IPS DF 19.7 (cell line): ENCODE measurements around the gene FCHSD2.
"Not testable (repeated sequence)": the region's sequence is repeated elsewhere in the genome, so short reads cannot be mapped to it uniquely, and the experiment has no call there.

Source experiments
- DNase-seq: peaks from one replicate; pipeline ENCODE4 v3.0.0-alpha.2; 2013; ENCODE audit warnings: low read depth, low spot score

The FCHSD2 gene

DNA sequence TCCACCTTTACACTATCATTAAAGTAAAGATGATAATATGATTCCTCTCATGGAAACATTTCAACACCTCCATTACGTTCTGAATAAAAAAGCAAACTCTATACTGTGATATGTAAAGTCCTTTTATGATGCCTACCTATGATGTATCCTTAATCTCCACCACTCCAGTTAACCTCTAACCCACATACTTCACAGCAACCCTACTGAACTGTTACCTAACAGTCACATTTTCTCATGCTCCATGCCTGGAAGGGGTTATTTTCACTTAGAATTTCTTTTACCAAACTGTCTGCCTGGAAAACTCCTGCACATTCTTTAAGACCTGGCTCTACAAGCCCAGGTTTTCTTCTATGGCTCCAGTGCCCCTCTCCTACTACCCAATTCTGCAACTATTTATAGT lies 129.1 kb downstream of the FCHSD2 start:
- DNase-seq, result no peak

DNA sequence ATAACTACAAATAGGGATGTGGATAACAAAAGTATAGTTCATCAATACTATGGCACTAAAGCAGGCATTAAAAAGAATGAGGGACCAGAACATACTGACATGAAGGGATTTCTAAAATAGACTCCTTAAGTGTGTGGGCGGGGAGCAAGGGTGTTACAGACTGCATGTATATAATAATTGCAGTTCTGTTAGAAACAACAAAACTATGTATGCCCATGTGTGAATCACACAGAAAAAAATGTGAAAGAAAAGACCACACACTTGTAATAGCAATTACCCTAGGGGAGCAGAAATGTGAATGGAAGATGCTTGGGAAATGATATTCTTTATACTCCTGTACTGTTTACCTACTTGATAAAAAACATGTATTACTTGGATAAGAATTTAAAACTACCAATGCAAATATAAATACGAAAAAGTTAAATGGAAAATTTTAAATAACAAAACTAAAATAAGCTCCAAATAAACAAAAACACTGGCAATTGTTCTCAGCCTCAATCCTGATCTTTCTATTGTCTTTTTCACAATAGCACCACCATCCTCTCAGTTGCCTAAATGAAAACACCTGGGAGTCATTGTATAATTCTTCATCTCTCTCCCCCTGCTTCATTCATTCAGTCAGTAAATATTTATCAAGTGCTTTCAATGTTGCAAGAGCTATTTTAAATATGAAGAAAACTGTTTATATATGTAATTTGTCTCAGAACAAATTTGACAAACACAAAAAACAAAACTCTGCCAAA lies 129.8 kb downstream of the FCHSD2 start:
- no peak for DNase-seq

DNA sequence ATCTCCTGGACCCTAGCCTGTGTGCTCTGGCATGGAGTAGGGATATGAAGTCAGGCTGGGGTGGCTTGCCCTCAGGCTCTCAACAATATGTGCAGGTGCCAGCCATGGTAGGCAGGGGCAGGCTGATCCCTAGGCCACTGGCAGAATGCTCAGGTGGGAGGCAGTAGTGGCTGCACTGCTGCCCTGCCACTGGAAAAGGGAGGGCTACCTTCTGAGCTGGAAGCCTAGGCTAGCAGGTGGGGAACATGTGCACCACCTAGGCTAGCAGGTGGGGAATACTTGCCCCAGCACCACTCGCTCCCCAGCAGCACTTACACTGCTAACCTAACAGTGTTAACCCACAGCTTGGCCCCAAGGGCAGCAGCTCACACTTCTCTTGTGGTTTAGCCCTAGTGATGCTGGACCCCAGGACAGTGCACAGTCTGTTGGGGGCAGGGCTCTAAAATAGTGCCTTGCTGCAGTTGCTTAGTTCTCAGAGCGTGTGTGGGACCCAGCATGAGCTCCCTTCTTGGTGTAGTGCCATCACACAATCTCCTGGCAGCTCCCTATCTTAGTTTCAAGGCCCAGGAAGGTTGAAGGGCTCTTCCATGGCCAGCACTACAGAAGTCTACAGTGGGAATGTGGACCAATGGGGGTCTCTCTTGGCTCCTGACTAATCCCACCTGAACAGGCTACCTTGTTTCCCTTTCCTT lies 130.8 kb downstream of the FCHSD2 start:
- DNase-seq, result no peak

DNA sequence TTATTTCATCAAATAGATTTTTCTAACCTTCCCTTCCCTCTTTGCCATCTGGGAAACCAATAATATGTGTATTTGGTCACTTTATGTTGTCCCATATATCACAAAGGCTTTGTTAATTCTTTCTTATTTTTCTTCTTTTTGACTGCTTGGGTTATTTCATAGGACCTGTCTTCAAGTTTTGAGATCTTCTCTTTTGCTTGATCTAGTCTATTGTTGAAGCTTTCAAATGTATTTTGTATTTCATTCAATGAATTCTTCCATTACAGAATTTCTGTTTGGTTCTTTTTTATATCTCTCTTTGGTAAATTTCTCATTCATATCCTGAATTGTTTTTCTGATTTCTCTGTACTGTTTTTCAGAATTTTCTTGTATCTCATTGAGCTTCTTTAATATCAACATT lies 132.1 kb downstream of the FCHSD2 start:
- no peak for DNase-seq

DNA sequence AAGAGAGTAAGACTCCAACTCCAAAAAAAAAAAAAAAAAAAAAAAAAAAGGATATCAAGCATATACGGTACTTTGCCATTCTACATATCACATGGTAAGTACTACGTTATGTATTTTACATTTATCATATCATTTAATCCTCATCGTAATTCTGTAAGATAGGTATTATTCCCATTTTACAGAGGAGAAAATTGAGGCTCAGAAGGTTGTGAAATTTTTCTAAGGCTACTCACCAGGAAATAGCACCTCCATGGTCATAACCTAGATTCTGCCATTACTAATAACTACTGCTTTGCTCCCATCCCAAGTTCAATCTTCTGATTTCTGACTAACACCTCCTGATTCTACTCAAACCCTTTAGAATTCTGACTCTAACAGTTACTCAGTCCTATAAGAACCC lies 138.0 kb downstream of the FCHSD2 start:
- DNase-seq, result no peak

DNA sequence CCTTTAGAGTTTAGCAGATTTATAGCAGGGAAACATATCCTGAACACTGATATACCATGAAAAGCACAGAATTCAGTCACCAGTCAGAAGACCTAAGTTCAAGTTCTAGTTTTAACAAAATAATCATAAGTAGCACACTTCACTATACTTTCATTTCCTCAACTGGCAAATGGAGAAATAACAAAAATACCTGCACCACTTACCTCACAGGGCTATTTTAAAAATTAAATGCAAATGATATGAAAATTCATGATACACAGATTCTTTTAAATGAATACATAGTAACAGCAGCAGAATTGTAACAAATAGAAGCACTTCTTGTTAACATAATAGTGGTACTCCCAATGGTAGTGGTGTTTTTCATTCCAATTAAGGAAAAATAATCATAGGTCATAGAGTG lies 139.0 kb downstream of the FCHSD2 start:
- no peak for DNase-seq

DNA sequence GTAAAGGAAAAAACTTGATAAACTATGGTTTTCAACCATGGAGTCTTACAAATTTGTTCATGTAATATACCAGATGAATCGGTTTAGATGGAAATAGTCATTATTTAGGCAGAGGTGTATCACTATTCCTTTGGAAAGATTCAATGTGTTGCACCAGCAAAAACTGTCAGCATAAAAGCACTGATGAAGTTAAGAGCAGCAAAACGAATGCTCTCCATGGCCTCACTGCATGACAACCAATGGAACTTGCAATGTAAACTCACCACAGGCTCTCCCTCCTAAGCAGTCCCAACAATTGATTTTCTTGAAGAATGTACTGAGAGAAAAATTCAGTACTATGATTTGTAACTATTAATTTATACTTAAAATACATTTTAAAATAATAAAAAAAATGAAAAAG lies 139.9 kb downstream of the FCHSD2 start:
- no peak for DNase-seq

DNA sequence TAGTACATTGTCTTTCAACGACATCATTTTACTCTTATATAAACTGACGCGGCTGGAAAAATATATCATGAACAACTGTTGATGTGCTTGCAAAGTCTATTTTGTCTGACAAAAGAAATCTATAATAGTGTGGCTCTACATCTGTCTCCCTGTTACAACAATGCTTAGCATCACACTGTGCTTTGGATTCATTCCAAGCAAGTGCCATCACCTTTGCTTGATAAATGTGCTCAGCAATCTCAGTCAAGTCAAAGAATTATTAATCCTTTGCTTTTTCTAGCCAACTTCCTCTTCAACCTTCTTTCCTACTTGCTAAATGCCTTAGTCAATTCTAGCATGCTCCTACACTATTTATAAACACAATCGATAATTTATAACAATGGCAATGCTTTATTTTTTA lies 140.5 kb downstream of the FCHSD2 start:
- no peak for DNase-seq

DNA sequence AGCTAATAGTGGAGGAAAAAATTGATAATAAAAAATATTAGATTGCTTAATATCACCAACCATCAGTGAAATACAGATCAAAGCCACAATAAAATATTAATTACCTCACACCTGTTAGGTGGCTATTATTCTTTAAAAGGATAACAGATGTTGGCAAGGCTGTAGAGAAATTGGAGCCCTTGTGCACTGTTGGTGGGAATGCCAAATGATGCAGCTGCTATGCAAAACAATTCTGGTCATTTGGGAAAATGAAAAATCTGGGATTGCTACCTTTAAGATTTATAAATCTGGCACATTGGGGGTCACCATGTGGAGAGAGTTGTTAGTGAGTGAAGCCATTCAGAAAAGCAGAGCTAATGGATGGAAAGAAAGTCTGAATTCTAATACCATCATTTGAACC lies 143.4 kb downstream of the FCHSD2 start:
- no peak for DNase-seq

DNA sequence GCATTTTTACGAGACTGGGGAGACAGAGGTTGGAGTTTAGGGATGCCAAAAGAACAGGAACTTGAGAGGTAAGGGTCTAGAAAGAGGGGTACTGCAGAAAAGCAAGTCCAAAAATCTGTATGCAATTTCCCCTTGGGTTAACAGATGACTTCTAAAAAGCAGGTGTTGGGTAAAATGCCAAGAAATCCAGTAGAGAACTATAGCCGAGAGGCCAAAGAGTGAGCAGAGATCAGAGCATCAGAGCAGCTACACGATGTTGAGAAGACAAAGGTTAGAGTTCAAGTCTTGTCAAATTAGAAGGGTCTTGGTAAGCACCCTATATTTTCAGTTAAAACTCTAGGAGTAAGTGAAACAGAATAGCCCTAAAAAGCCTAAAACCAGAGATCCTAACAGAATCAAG lies 145.2 kb downstream of the FCHSD2 start:
- DNase-seq, result no peak

DNA sequence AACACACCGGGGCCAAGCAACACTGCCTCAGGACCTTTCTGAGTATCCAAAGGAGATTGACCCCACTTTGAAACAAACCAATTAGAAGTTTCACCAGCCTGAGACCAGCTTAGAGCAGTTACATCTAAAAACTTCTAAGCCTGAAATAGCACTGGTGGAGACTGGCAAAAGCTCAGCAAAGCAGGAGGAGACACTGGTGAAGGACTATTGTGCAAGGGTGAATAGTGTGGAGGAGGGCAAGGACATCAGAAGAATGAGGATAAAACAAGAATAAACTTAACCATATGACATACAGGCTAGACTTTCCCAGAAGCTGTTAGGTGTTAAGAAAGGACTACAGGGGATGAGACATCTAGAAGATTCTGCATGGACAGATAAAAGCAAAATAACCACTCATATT lies 152.4 kb downstream of the FCHSD2 start:
- no peak for DNase-seq

DNA sequence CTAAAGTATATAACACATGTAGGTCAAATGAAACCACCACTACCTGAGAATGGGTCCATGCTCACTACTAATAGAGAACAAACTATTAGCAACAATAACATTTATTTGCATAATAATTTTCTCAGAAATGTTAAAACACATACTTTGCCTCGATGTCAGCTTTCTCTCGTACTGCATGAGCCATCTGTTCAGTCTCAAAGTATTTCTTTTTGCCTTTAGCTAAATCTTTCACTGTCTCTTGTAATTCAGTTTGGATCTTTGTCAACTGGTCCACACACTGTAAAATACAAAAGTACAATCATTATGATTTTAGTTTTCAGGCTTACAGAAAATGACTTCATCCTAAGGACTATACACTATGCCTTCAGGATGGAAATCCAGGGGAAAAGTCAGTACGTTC lies 153.3 kb downstream of the FCHSD2 start:
- DNase-seq, result no peak

DNA sequence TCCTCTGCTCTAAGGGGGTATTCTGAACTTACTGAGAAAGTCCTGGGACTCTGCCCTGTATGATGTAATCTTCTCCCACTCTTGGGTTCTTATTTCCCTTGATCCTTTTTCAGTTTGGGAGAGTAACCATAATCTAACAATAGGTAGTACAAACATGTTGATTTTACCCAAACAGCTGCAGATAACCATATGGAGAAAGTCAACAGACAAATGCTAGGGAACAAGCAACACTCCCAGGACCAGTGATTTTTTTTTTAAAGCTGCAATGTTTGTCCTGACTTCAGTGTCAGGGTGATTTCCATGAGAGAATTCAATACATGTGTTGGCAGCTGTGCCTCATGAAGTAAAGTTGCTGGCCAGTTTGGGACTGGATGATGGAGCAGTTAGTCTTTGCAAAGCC lies 156.5 kb downstream of the FCHSD2 start:
- DNase-seq, result no peak

DNA sequence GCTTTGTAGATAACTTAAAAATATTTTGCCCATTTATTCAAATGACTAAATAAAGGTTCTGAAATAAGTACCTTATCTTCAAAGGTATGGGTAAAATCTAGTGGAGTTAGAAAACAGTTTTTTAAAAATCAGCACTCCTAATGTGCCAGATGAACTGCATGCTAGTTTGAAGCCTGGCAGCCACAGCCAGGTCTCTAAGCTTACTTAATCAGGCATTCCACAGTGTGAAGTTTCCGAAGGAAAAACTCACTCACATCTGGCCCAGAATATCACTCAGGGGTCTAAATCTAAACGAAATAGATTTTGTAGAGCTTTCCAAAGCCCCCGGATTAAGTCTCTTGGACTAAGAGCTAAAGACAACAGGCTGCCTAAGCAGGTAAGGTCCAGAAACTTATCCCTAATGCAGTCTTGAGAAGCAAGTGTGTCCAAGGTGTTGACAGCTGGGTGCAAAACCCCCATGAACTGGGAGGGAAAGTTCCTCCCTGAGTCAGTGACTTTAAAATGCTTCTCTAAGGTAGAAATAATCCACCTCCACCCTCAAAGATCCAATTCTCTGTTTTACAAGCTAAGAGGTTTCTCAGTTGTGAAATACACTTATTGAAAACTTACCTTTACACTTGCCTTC lies 157.6 kb downstream of the FCHSD2 start:
- DNase-seq, result no peak

DNA sequence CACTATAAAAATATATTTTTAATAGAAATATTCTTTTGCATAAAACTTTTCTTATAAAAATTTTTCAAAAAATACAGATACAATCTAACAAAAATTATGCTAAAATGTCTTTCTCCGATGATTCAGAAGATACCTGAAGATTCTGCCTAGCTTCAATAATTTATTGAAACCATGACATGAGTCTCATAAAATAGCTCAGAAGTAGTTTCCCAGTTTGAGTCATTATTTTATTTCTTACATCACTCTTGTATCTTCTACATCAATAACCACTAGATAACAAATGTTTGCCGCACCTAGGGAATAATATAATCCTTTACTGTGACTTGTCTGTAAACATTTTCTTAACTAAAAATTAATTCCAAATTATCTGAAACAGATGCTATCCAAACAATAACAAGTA lies 158.6 kb downstream of the FCHSD2 start:
- DNase-seq, result no peak

DNA sequence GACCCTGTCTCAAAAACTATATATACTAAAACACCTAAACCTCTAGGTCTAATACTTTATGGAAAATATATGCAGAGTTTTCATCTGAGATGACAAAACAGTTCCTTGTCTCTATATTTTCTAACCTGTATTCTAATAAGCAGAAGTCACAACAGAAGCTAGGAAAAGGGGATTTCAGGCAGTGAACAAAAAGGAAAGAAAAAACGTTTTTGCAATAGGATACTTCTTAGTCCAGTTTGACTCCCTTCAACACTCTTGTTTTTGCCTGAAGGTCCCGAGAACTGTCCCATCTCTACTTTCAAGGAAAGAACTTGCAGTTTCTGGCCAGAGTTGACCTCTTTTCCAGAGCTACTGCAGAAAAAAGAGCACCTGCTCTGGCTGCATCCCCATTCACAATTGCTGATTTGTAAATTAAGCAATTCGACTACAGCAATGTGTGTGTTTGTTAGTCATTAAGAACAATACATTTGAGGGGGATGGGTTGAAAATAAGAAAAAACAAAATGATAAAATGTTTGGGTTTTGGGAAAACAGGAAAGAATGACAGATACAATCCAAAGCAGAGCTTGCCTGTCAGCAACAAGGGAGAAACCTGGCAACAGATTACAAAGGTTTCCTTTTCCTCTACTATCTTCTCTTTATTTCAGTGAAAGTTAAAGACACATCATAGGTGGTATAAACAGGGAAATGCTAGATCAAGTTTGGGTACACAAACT lies 160.0 kb downstream of the FCHSD2 start:
- no peak for DNase-seq

DNA sequence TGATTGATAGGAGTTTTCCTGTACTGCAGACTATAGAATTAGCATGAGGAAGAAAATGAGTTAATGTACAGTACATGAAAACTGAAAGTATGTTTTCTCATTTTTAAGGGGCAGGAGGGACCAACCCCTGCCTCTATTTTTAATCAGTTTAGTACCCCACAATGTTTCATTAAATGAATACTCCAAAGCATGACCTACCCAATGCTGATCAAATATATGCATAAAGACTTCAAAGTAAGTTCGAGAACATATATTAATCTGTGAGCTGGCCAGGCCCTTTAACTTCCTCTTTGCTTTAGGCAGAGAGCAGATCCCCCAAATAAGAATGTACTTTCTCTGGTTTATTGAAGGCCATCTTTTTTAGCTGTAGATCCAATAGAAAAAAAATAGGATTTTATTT lies 161.0 kb downstream of the FCHSD2 start:
- DNase-seq, result no peak

DNA sequence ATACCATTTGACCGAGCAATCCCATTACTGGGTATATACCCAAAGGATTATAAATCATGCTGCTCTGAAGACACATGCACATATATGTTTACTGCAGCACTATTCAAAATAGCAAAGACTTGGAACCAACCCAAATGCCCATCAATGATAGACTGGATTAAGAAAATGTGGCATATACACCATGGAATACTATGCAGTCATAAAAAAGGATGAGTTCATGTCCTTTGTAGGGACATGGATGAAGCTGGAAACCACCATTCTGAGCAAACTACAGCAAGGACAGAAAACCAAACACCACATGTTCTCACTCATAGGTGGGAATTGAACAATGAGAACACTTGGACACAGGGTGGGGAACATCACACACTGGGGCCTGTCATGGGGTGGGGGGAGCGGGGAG lies 164.3 kb downstream of the FCHSD2 start:
- not testable (repeated sequence) for DNase-seq

DNA sequence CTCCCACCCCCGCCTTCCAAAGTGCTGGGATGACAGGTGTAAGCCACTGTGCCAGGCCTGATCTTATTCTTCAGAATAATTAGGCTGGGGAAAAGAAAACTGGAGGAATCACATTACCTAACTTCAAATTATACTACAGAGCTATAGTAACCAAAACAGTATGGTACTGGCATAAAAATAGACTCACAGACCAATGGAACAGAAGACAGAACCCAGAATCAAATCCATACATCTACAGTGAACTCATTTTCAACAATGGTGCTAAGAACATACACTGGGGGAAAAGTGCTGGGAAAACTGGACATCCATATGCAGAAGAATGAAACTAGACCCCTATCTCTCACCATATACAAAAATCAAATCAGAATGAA lies 165.6 kb downstream of the FCHSD2 start:
- not testable (repeated sequence) for DNase-seq

DNA sequence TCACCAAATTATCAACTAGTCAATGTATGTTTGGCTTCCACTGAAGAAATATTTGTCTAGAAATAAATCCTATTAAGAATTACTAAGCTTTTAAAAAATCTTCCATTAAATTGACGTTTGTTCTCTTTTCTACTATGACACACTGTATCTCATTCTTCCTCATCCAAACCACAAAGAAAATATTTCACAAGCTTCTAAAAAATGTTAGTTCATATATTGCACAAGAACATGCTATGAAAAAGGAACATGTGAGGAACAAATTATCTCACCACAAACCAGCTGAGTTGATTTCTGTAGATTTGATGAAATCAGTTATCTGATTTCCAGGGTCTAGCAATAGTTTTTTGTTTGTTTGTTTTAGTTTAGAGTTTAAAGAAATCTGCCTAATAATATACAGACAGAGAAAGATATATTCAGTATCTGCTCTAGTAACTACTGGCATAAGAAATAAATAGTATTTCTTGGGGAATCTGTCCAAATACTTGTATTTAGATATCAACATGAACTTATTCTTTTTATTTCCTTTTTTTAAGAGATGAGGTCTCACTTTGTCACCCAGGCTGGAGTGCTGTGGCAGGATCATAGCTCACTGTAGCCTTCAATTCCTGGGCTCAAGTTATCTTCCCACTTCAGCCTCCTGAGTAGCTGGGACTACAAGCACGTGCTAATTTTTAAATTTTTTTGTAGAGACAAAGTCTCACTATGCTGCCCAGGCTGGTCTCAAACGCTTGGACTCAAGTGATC lies 166.2 kb downstream of the FCHSD2 start:
- no peak for DNase-seq

DNA sequence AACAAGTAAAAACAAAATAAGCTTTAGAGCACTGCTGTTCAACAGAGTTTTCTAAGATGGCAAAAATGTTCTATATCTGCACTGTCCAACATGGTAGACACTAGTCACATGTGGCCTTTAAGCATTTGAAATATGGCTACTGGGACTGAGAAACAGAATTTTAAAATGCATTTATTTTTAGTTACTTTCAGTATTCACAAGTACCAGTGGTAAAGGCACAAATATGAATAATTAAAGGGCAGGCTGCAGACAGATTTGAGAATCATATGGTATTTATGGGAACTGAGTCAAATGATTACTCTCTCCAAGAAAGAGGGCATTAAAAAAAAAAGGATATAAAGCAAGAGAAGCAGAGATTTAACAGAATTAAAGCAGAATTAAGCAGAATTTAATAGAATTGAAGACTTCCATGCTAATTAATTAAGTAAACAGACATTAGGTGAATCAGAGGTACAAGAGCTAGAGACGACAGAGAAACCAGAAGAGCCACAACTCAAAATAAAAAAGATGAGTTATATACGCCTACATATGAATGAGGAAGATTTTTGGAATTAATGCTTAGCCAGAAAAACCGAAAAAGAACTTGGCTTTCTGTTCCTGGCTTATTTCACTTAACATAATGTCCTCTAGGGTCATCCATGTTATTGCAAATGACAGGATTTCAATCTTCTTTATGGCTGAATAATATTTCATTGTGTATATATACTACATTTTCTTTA lies 167.5 kb downstream of the FCHSD2 start:
- DNase-seq, result no peak
